ENCODE results near the gene HORMAD1. TPM values are rescaled to one million over a fixed set of nuclear protein-coding genes. Genes with fewer than 3 reads are reported as not detected.

Gene HORMAD1
- total RNA-seq, 2 donors from 2014 or later: 16.5 TPM; not detected in 1

DNA sequence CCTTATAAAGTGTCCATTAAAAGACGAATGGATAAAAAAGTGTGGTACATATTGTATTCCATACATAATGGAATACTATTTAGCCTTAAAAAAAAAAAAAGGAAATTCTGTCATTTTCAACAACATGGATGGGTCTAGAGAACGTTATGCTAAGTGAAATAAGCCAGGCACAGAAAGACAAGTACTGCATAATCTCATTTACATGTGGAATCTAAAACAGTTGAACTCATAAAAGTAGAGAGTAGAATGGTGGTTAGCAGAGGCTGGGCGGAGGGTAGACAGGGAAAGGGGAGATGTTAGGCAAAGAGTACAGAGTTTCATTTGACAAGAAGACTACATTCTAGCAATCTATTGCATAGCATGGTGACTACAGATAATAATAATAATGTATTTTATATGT, 42.3 kb upstream of the HORMAD1 start:
- DNase-seq (ENCODE audit: low spot score): no peak
- Histone ChIP-seq H3K36me3 (no peaks in the 10 kb centered on the region), H3K4me1 (replicated peaks) (no peaks in the 10 kb centered on the region), H3K27me3 (replicated peaks; ENCODE audit: insufficient read depth) (no peaks in the 10 kb centered on the region), H3K9me3 (no peaks in the 10 kb centered on the region), H3K27ac (no peak overlapping the region), H3K4me3 (no peak overlapping the region)
- 74% methylated on average over 3 of the region's 3 CpGs for WGBS
- TF ChIP-seq POLR2AphosphoS5 (IDR thresholded peaks at IDR 0.05) (no peak), POLR2A (IDR thresholded peaks at IDR 0.05) (no peak), CTCF (IDR thresholded peaks at IDR 0.05) (no peak)
- intact Hi-C loops (cut with DNase I): no loop called here

- intact Hi-C loops (cut with DNase I): no loop called here
- H3K36me3 ChIP-seq: no peaks in the 10 kb centered on the region
- no peaks in the 10 kb centered on the region for H3K4me1 ChIP-seq (replicated peaks)
- no peak overlapping the region for H3K4me3 ChIP-seq
- no peak overlapping the region for H3K27ac ChIP-seq
- no peak for DNase-seq (ENCODE audit: low spot score)
- no peak for TF ChIP-seq POLR2A (IDR thresholded peaks at IDR 0.05)
- TF ChIP-seq CTCF (IDR thresholded peaks at IDR 0.05): no peak
- no peak for TF ChIP-seq POLR2AphosphoS5 (IDR thresholded peaks at IDR 0.05)
- no peaks in the 10 kb centered on the region for H3K9me3 ChIP-seq
- H3K27me3 ChIP-seq (replicated peaks; ENCODE audit: insufficient read depth): no peaks in the 10 kb centered on the region
- 90% methylated on average over 2 of the region's 2 CpGs for WGBS
Measured at GRCh38 chr1:150762552-150762951, 41.9 kb upstream of the HORMAD1 start.

- Histone ChIP-seq H3K36me3 (no peaks in the 10 kb centered on the region), H3K9me3 (no peaks in the 10 kb centered on the region), H3K4me3 (no peak overlapping the region), H3K27ac (no peak overlapping the region), H3K27me3 (replicated peaks; ENCODE audit: insufficient read depth) (no peaks in the 10 kb centered on the region), H3K4me1 (replicated peaks) (no peaks in the 10 kb centered on the region)
- intact Hi-C loops (cut with DNase I): no loop called here
- WGBS: 82% methylated on average over 1 of the region's 1 CpG
- TF ChIP-seq POLR2AphosphoS5 (IDR thresholded peaks at IDR 0.05): no peak
- no peak for TF ChIP-seq CTCF (IDR thresholded peaks at IDR 0.05)
- TF ChIP-seq POLR2A (IDR thresholded peaks at IDR 0.05): no peak
- DNase-seq (ENCODE audit: low spot score): no peak
Measured at GRCh38 chr1:150761801-150762200, 41.1 kb upstream of the HORMAD1 start.

GRCh38 chr1:150760013-150760412, 39.3 kb upstream of the HORMAD1 start:
- no peak overlapping the region for H3K4me3 ChIP-seq
- no peak for DNase-seq (ENCODE audit: low spot score)
- H3K9me3 ChIP-seq: no peaks in the 10 kb centered on the region
- TF ChIP-seq CTCF (IDR thresholded peaks at IDR 0.05) (no peak), POLR2A (IDR thresholded peaks at IDR 0.05) (no peak), POLR2AphosphoS5 (IDR thresholded peaks at IDR 0.05) (no peak)
- H3K4me1 ChIP-seq (replicated peaks): no peaks in the 10 kb centered on the region
- intact Hi-C loops (cut with DNase I): no loop called here
- no peaks in the 10 kb centered on the region for H3K36me3 ChIP-seq
- no peaks in the 10 kb centered on the region for H3K27me3 ChIP-seq (replicated peaks; ENCODE audit: insufficient read depth)
- H3K27ac ChIP-seq: no peak overlapping the region
- WGBS: 77% methylated on average over 3 of the region's 3 CpGs

- no peak for DNase-seq (ENCODE audit: low spot score)
- 56% methylated on average over 2 of the region's 2 CpGs for WGBS
- Histone ChIP-seq H3K4me1 (replicated peaks) (no peaks in the 10 kb centered on the region), H3K9me3 (no peaks in the 10 kb centered on the region), H3K27ac (no peak overlapping the region), H3K4me3 (no peak overlapping the region), H3K36me3 (no peaks in the 10 kb centered on the region), H3K27me3 (replicated peaks; ENCODE audit: insufficient read depth) (no peaks in the 10 kb centered on the region)
- TF ChIP-seq POLR2AphosphoS5 (IDR thresholded peaks at IDR 0.05) (no peak), POLR2A (IDR thresholded peaks at IDR 0.05) (no peak), CTCF (IDR thresholded peaks at IDR 0.05) (no peak)
- intact Hi-C loops (cut with DNase I): no loop called here
Measured at GRCh38 chr1:150753416-150753815, 32.7 kb upstream of the HORMAD1 start.
